ENCODE data around the gene PLAC8L1.

Gene PLAC8L1

GRCh38 chr5:146068977-146069779 lies 36.2 kb downstream of the PLAC8L1 start:
- Histone ChIP-seq H3K4me3 (ENCODE audit: low read length) (no peak overlapping the region), H3K9me3 (ENCODE audit: control insufficient read depth, insufficient read depth, low read length) (no peaks in the 10 kb centered on the region), H3K4me1 (ENCODE audit: control insufficient read depth, insufficient read depth, low read length) (peaks cover 6% of the 10 kb centered on the region; the same call in 1 of the 2 replicates), H3K27ac (ENCODE audit: low read length) (no peak overlapping the region), H3K36me3 (ENCODE audit: control insufficient read depth, insufficient read depth, low read length) (no peaks in the 10 kb centered on the region), H3K27me3 (ENCODE audit: control insufficient read depth, insufficient read depth, low read length) (no peaks in the 10 kb centered on the region)
- WGBS (ENCODE audit: insufficient coverage, insufficient read length), result 100% methylated on average over 1 of the region's 6 CpGs
- DNase-seq (ENCODE audit: low read depth, low spot score), result no peak

DNA sequence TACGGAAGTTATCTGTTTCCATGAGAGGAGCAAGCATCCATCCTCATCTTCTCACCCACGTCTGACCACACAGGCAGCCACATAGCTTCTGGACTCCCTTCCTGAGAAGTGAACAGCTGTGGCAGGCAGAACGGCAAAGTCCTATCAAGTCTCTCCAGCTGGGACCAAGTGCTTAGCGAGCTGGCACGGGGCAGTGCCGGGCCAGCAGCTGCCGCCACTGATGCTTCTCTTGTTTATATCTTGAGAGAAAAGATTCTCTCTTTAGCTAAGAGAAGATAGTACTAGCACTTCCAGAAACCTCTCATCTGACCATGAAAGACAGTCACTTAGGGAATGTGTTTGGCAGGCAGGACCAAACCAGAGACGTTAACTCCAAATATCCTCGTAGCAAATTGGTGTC lies 37.2 kb downstream of the PLAC8L1 start:
- H3K27ac ChIP-seq (ENCODE audit: low read length), result no peak overlapping the region
- no peak overlapping the region for H3K4me3 ChIP-seq (ENCODE audit: low read length)
- no peaks in the 10 kb centered on the region for H3K27me3 ChIP-seq (ENCODE audit: control insufficient read depth, insufficient read depth, low read length)
- no peaks in the 10 kb centered on the region for H3K36me3 ChIP-seq (ENCODE audit: control insufficient read depth, insufficient read depth, low read length)
- no peaks in the 10 kb centered on the region for H3K9me3 ChIP-seq (ENCODE audit: control insufficient read depth, insufficient read depth, low read length)
- peaks cover 3% of the 10 kb centered on the region; the same call in 1 of the 2 replicates for H3K4me1 ChIP-seq (ENCODE audit: control insufficient read depth, insufficient read depth, low read length)
- DNase-seq (ENCODE audit: low read depth, low spot score), result no peak
- no CpG with 5 or more reads among the region's 9 CpGs for WGBS (ENCODE audit: insufficient coverage, insufficient read length)

- no peak for DNase-seq (ENCODE audit: low read depth, low spot score)
Measured at GRCh38 chr5:146066968-146067367, 38.4 kb downstream of the PLAC8L1 start.

GRCh38 chr5:146060221-146060585 lies 45.2 kb downstream of the PLAC8L1 start:
- no peaks in the 10 kb centered on the region for H3K36me3 ChIP-seq (ENCODE audit: control insufficient read depth, insufficient read depth, low read length)
- H3K27ac ChIP-seq (ENCODE audit: low read length), result no peak overlapping the region
- no peak overlapping the region for H3K4me3 ChIP-seq (ENCODE audit: low read length)
- 88% methylated on average over 1 of the region's 5 CpGs for WGBS (ENCODE audit: insufficient coverage, insufficient read length)
- H3K9me3 ChIP-seq (ENCODE audit: control insufficient read depth, insufficient read depth, low read length), result peaks cover 1% of the 10 kb centered on the region; the same call in 1 of the 2 replicates
- DNase-seq (ENCODE audit: low read depth, low spot score), result no peak
- no peaks in the 10 kb centered on the region for H3K4me1 ChIP-seq (ENCODE audit: control insufficient read depth, insufficient read depth, low read length)
- H3K27me3 ChIP-seq (ENCODE audit: control insufficient read depth, insufficient read depth, low read length), result no peaks in the 10 kb centered on the region

More at GRCh38 chr5:146066968-146067367, 38.4 kb downstream of the PLAC8L1 start:
- H3K27me3 ChIP-seq (ENCODE audit: control insufficient read depth, insufficient read depth, low read length), result no peaks in the 10 kb centered on the region
- H3K4me1 ChIP-seq (ENCODE audit: control insufficient read depth, insufficient read depth, low read length), result no peaks in the 10 kb centered on the region
- H3K9me3 ChIP-seq (ENCODE audit: control insufficient read depth, insufficient read depth, low read length), result no peaks in the 10 kb centered on the region
- no peaks in the 10 kb centered on the region for H3K36me3 ChIP-seq (ENCODE audit: control insufficient read depth, insufficient read depth, low read length)
- no peak overlapping the region for H3K4me3 ChIP-seq (ENCODE audit: low read length)
- no CpG with 5 or more reads among the region's 8 CpGs for WGBS (ENCODE audit: insufficient coverage, insufficient read length)
- H3K27ac ChIP-seq (ENCODE audit: low read length), result no peak overlapping the region

- WGBS (ENCODE audit: insufficient coverage, insufficient read length), result no CpG with 5 or more reads among the region's 22 CpGs
- no peak overlapping the region for H3K4me3 ChIP-seq (ENCODE audit: low read length)
- H3K36me3 ChIP-seq (ENCODE audit: control insufficient read depth, insufficient read depth, low read length), result no peaks in the 10 kb centered on the region
- H3K4me1 ChIP-seq (ENCODE audit: control insufficient read depth, insufficient read depth, low read length), result no peaks in the 10 kb centered on the region
- no peak overlapping the region for H3K27ac ChIP-seq (ENCODE audit: low read length)
- peaks cover 1% of the 10 kb centered on the region; the same call in 1 of the 2 replicates for H3K9me3 ChIP-seq (ENCODE audit: control insufficient read depth, insufficient read depth, low read length)
- no peak for DNase-seq (ENCODE audit: low read depth, low spot score)
- no peaks in the 10 kb centered on the region for H3K27me3 ChIP-seq (ENCODE audit: control insufficient read depth, insufficient read depth, low read length)
Measured at GRCh38 chr5:146059460-146060220, 45.7 kb downstream of the PLAC8L1 start.

DNA sequence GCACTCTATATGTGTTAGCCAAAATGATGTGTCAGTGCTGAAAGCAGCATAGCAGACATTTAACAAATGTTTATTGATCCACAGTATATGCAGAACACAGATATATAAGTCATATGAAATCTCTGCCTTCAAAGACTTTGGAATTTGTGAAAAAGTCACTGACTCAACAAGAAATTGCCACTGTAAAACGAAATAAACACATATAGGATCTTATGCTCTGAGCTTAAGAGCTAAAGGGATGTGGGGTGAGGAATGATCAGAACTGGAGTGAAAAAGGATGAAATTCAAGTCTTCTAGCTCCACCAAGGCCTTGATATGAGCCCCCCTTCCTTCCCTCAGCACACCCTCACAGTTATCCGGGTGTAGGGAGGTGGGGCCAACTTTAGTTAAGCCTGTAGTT lies 49.9 kb downstream of the PLAC8L1 start:
- Histone ChIP-seq H3K4me3 (ENCODE audit: low read length) (no peak overlapping the region), H3K27ac (ENCODE audit: low read length) (no peak overlapping the region), H3K36me3 (ENCODE audit: control insufficient read depth, insufficient read depth, low read length) (no peaks in the 10 kb centered on the region), H3K27me3 (ENCODE audit: control insufficient read depth, insufficient read depth, low read length) (no peaks in the 10 kb centered on the region), H3K9me3 (ENCODE audit: control insufficient read depth, insufficient read depth, low read length) (peaks cover 1% of the 10 kb centered on the region; the same call in 1 of the 2 replicates), H3K4me1 (ENCODE audit: control insufficient read depth, insufficient read depth, low read length) (no peaks in the 10 kb centered on the region)
- DNase-seq (ENCODE audit: low read depth, low spot score), result no peak
- WGBS (ENCODE audit: insufficient coverage, insufficient read length), result no CpG with 5 or more reads among the region's 2 CpGs

GRCh38 chr5:146052780-146053179 lies 52.6 kb downstream of the PLAC8L1 start:
- Histone ChIP-seq H3K4me1 (ENCODE audit: control insufficient read depth, insufficient read depth, low read length) (0 out of 2 replicates have a peak, but pooled peaks cover 2% of the 10 kb centered on the region), H3K27me3 (ENCODE audit: control insufficient read depth, insufficient read depth, low read length) (no peaks in the 10 kb centered on the region), H3K9me3 (ENCODE audit: control insufficient read depth, insufficient read depth, low read length) (no peaks in the 10 kb centered on the region), H3K27ac (ENCODE audit: low read length) (no peak overlapping the region), H3K4me3 (ENCODE audit: low read length) (no peak overlapping the region), H3K36me3 (ENCODE audit: control insufficient read depth, insufficient read depth, low read length) (no peaks in the 10 kb centered on the region)
- DNase-seq (ENCODE audit: low read depth, low spot score), result no peak

- Histone ChIP-seq H3K9me3 (ENCODE audit: control insufficient read depth, insufficient read depth, low read length) (no peaks in the 10 kb centered on the region), H3K4me3 (ENCODE audit: low read length) (no peak overlapping the region), H3K36me3 (ENCODE audit: control insufficient read depth, insufficient read depth, low read length) (no peaks in the 10 kb centered on the region), H3K27me3 (ENCODE audit: control insufficient read depth, insufficient read depth, low read length) (no peaks in the 10 kb centered on the region), H3K27ac (ENCODE audit: low read length) (no peak overlapping the region), H3K4me1 (ENCODE audit: control insufficient read depth, insufficient read depth, low read length) (0 out of 2 replicates have a peak, but pooled peaks cover 2% of the 10 kb centered on the region)
- no peak for DNase-seq (ENCODE audit: low read depth, low spot score)
- WGBS (ENCODE audit: insufficient coverage, insufficient read length), result no CpG with 5 or more reads among the region's 3 CpGs
Measured at GRCh38 chr5:146051678-146052077, 53.7 kb downstream of the PLAC8L1 start.

- Histone ChIP-seq H3K4me1 (ENCODE audit: control insufficient read depth, insufficient read depth, low read length) (0 out of 2 replicates have a peak, but pooled peaks cover 2% of the 10 kb centered on the region), H3K27me3 (ENCODE audit: control insufficient read depth, insufficient read depth, low read length) (no peaks in the 10 kb centered on the region), H3K4me3 (ENCODE audit: low read length) (no peak overlapping the region), H3K36me3 (ENCODE audit: control insufficient read depth, insufficient read depth, low read length) (no peaks in the 10 kb centered on the region), H3K9me3 (ENCODE audit: control insufficient read depth, insufficient read depth, low read length) (no peaks in the 10 kb centered on the region), H3K27ac (ENCODE audit: low read length) (no peak overlapping the region)
- no CpG with 5 or more reads among the region's 5 CpGs for WGBS (ENCODE audit: insufficient coverage, insufficient read length)
- DNase-seq (ENCODE audit: low read depth, low spot score), result no peak
Measured at GRCh38 chr5:146050086-146050485, 55.3 kb downstream of the PLAC8L1 start.

- H3K27ac ChIP-seq (ENCODE audit: low read length), result no peak overlapping the region
- WGBS (ENCODE audit: insufficient coverage, insufficient read length), result no CpG with 5 or more reads among the region's 3 CpGs
- no peak overlapping the region for H3K4me3 ChIP-seq (ENCODE audit: low read length)
- no peaks in the 10 kb centered on the region for H3K9me3 ChIP-seq (ENCODE audit: control insufficient read depth, insufficient read depth, low read length)
- H3K27me3 ChIP-seq (ENCODE audit: control insufficient read depth, insufficient read depth, low read length), result no peaks in the 10 kb centered on the region
- 0 out of 2 replicates have a peak, but pooled peaks cover 2% of the 10 kb centered on the region for H3K4me1 ChIP-seq (ENCODE audit: control insufficient read depth, insufficient read depth, low read length)
- H3K36me3 ChIP-seq (ENCODE audit: control insufficient read depth, insufficient read depth, low read length), result no peaks in the 10 kb centered on the region
- no peak for DNase-seq (ENCODE audit: low read depth, low spot score)
Measured at GRCh38 chr5:146049704-146050026, 55.7 kb downstream of the PLAC8L1 start.

Measured in iPS DF 6.9 (cell line).